Measurements from ENCODE around the gene MRPL52.

Gene MRPL52

DNA sequence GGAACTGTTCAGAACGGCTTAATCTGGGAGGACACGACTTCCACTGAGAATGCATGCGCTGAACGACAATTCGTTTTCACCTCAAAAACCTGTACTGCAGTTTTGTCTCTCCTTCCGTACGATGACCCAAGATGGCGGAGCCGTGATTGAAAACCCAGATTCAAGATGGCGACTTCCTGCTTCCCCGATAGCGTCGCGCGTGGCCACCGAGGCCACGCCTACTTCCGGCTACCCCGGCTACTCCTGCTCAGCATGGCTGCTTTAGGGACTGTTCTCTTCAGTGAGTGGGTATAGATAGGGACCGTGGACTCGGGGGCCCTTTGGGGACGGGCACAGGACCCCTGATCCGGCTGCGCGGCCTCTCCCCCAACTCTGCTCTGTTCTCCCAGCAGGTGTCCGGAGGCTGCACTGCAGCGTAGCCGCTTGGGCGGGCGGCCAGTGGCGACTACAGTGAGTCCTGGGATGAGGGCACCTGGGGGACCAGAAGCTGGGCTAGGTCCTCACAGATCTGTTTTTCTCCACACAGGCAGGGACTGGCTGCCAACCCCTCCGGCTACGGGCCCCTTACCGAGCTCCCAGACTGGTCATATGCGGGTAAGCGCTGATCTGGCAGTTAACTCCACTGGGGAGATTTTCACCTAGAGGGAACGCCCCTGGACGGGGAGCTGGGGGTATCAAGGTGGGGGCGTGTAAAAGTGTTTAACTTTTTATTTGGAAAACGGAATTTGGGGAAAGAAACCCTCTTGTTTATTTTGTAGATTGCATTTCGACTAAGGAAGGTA lies at the start of gene MRPL52:
Gene MRPL52 (plus strand): TSS at position 227 of the 782 bp plus-strand sequence. CDS start 26 bp downstream, at position 253.
- Histone ChIP-seq H3K36me3 (ENCODE audit: control insufficient read depth, insufficient read depth, low read length) (no peaks in the 10 kb centered on the region), H3K4me3 (ENCODE audit: low read depth, low read length) (peak within 1 kb of the TSS; percentile 89), H3K9ac (peak within 1 kb of the TSS; percentile 44), H3K27me3 (ENCODE audit: control insufficient read depth, insufficient read depth, low read length) (no peaks in the 10 kb centered on the region), H3K4me2 (ENCODE audit: low read length) (peak within 1 kb of the TSS; percentile 77), H2AFZ (peak within 1 kb of the TSS; percentile 93), H3K9me3 (ENCODE audit: control insufficient read depth, low read length) (no peaks in the 10 kb centered on the region), H3K27ac (peak within 1 kb of the TSS; percentile 93), H3K79me2 (peaks cover 2% of the 10 kb centered on the region), H3K4me1 (no peaks in the 10 kb centered on the region)
- no peak for TF ChIP-seq CTCF (IDR thresholded peaks at IDR 0.05)

DNA sequence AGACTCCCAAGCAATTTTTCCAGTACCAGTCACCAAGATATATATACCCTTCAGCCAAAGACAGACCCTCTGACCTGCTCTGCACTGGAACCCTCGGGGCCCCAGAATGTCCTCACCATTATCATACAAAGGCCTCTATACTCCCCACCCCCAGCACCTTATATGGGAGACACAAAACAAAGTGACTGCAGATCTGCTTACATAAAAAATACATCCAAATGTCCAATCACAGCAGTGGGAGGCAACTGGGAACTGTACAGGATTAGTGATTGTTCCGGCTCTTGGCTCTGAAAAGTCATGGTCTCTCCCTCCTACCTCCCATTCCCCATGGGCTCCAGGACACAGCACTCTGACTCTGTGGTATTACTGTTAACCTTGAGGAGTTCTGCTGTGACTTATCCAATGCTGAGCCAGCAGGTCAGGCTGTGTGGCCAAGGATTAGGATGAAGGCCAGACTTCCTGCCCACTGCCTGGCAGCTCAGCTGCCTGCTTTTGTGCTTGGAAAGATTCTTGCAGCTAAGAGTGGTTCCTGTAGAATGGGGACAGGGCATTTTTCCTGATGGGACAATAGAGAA lies 49.5 kb upstream of the MRPL52 start:
- H3K9me3 ChIP-seq (ENCODE audit: control insufficient read depth, low read length) = no peaks in the 10 kb centered on the region
- H3K9ac ChIP-seq = no peak overlapping the region
- no peak overlapping the region for H3K4me3 ChIP-seq (ENCODE audit: low read depth, low read length)
- peak overlapping the region; percentile 66 for H3K27ac ChIP-seq
- H3K27me3 ChIP-seq (ENCODE audit: control insufficient read depth, insufficient read depth, low read length) = no peaks in the 10 kb centered on the region
- no peaks in the 10 kb centered on the region for H3K79me2 ChIP-seq
- H3K36me3 ChIP-seq (ENCODE audit: control insufficient read depth, insufficient read depth, low read length) = no peaks in the 10 kb centered on the region
- H3K4me2 ChIP-seq (ENCODE audit: low read length) = peak overlapping the region; percentile 18
- H3K4me1 ChIP-seq = peaks cover 17% of the 10 kb centered on the region
- H2AFZ ChIP-seq = peak overlapping the region; percentile 80
- TF ChIP-seq CTCF (IDR thresholded peaks at IDR 0.05) = no peak

GRCh38 chr14:22780941-22781300 lies 48.8 kb upstream of the MRPL52 start:
- Histone ChIP-seq H3K27ac (peak overlapping the region; percentile 66), H3K9ac (no peak overlapping the region), H3K4me1 (peaks cover 17% of the 10 kb centered on the region), H3K9me3 (ENCODE audit: control insufficient read depth, low read length) (no peaks in the 10 kb centered on the region), H3K36me3 (ENCODE audit: control insufficient read depth, insufficient read depth, low read length) (no peaks in the 10 kb centered on the region), H3K79me2 (no peaks in the 10 kb centered on the region), H3K27me3 (ENCODE audit: control insufficient read depth, insufficient read depth, low read length) (no peaks in the 10 kb centered on the region), H3K4me3 (ENCODE audit: low read depth, low read length) (no peak overlapping the region), H3K4me2 (ENCODE audit: low read length) (peak overlapping the region; percentile 18), H2AFZ (peak overlapping the region; percentile 80)
- no peak for TF ChIP-seq CTCF (IDR thresholded peaks at IDR 0.05)

- no peak for TF ChIP-seq CTCF (IDR thresholded peaks at IDR 0.05)
- Histone ChIP-seq H3K9me3 (ENCODE audit: control insufficient read depth, low read length) (no peaks in the 10 kb centered on the region), H3K27ac (peak overlapping the region; percentile 66), H3K36me3 (ENCODE audit: control insufficient read depth, insufficient read depth, low read length) (no peaks in the 10 kb centered on the region), H3K79me2 (peaks cover 3% of the 10 kb centered on the region), H3K27me3 (ENCODE audit: control insufficient read depth, insufficient read depth, low read length) (no peaks in the 10 kb centered on the region), H3K4me3 (ENCODE audit: low read depth, low read length) (no peak overlapping the region), H3K4me2 (ENCODE audit: low read length) (peak overlapping the region; percentile 18), H3K9ac (no peak overlapping the region), H3K4me1 (peaks cover 17% of the 10 kb centered on the region), H2AFZ (peak overlapping the region; percentile 80)
Observed at GRCh38 chr14:22781301-22781991, 48.2 kb upstream of the MRPL52 start.

Data from parathyroid adenoma (tissue), 2 donors.